HG03520 (cell line): ENCODE measurements around the gene MTCH1.

Source experiments
- ATAC-seq: cut with Tn5 transposase; IDR thresholded peaks from one replicate; pipeline ENCODE4 v1.9.1; 2021; ENCODE audit warnings: mild to moderate bottlenecking, moderate library complexity; ENCODE audit not compliant: unreplicated experiment

The MTCH1 gene, protein sequence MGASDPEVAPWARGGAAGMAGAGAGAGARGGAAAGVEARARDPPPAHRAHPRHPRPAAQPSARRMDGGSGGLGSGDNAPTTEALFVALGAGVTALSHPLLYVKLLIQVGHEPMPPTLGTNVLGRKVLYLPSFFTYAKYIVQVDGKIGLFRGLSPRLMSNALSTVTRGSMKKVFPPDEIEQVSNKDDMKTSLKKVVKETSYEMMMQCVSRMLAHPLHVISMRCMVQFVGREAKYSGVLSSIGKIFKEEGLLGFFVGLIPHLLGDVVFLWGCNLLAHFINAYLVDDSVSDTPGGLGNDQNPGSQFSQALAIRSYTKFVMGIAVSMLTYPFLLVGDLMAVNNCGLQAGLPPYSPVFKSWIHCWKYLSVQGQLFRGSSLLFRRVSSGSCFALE

DNA sequence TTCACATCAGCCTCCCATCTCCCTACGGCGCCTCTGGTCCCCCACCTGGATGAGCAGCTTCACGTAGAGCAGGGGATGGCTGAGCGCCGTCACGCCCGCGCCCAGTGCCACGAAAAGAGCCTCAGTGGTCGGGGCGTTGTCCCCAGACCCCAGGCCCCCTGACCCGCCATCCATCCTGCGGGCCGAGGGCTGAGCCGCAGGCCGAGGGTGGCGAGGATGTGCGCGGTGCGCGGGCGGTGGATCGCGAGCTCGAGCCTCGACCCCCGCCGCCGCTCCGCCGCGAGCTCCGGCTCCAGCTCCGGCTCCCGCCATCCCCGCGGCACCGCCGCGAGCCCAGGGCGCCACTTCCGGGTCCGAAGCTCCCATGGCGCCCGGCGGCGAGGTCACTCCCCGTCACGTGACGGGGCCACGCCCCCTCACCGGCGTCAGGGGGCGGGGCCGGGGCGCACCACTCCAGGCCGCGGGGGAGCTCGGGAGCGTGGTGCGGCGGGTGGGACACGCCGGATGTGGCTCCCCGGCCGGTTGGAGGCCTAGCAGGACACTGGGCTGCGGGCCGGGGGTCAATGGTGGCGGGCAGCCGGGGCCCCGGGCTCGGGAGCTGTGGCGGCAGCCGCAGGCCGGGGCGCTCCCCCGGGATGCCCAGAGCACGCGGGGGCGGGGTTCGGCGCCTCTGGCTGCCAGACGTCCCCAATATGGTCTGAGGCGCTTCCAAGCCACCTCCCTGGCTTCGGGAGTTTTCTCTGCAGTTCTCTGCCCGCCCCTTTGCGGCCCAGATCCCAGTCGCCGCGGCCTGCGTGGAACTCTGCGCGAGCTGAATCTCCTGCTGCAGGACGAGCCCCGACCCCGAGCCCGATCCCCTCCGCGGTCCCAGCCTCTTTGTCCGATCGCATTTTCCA, at the start of gene MTCH1:
MTCH1 (minus strand) TSS at position 389 of the 896 bp plus-strand sequence; CDS start at position 366, 23 bp downstream.
- peak; percentile 77 for ATAC-seq

DNA sequence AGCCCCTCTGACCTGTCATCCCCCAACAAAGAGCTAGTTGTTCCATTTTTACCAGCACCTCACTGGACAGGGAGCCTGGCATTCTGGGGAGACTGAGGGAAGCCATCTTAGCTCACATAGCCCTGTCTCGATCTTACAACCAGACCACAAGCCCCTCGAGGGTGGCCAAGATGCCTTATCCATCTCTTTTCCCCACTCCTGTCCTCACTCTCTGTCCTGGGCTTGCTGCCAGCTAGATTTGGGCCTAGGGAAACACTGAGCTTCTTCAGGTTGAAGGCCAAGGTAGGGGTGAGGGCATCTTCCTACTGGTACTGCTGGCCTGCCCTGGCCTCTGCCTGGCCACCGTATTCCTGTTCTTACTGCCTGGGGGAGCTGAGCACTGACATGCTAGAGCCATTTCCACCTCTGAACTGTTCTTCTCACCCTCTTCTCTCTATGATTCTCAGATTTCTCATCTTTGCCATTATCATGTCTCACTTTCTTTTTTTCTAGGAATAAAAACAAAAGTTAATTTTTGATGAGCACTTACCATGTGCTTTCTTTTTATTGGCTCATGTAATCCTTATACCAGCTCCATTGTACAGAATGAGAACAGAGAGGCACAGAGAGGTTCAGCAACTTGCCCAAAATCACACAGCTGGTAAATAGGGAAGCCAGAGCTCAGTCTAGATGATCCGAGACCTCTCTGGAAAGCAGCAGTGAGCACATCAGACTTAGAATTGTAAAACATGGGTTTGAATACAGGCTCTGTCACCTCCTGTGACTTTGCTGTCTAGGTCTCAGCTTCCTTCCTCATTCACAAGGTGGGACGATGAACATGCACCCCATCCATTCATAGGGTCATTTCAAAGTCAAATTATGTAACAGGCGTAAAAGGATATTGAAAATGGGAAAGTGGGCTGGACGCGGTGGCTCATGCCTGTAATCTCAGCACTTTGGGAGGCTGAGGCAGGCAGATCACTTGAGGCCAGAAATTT, 48.1 kb upstream of the MTCH1 start:
- no peak for ATAC-seq

GRCh38 chr6:37033255-37033654, 47.3 kb upstream of the MTCH1 start:
- ATAC-seq = no peak

DNA sequence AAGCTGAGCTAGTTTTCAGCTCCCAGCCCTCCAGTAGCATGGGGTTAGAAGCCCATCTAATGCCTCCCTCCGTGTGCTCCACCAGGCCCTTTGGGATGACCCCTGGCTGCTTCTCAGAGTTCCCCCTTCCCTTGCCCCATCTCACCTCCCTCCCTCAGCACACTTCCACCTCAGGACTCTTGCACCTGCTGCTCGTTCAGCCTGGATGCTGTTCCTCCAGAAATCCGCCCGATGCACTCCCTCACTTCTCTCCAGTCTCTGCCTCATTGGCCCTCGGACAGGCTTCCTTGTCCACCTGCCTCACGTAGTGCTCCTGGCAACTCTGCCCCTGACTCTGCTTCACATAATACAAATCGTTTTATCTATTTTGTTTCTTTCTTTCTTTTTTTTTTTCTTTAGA, 46.2 kb upstream of the MTCH1 start:
- no peak for ATAC-seq

DNA sequence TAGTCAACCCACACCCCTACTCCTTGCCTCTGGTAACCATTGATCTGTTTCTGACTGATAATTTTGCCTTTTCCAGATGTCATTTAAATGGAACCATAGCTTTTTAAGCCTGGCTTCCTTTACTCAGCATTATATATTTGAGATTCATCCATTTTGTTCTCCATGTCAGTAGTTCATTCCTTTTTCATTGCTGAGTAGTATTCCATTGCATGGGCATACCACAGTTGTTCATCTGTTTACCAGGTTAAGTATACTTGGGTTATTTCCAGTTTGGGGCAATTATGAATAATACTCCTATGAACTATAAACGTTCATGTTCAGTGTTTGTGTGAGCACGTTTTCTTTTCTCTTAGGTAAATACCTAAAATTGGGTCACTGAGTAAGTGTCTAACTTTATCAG, 44.6 kb upstream of the MTCH1 start:
- no peak for ATAC-seq

- no peak for ATAC-seq
Measured at GRCh38 chr6:37029249-37029971, 43.4 kb upstream of the MTCH1 start.

- no peak for ATAC-seq
Measured at GRCh38 chr6:37027811-37028469, 41.9 kb upstream of the MTCH1 start.

DNA sequence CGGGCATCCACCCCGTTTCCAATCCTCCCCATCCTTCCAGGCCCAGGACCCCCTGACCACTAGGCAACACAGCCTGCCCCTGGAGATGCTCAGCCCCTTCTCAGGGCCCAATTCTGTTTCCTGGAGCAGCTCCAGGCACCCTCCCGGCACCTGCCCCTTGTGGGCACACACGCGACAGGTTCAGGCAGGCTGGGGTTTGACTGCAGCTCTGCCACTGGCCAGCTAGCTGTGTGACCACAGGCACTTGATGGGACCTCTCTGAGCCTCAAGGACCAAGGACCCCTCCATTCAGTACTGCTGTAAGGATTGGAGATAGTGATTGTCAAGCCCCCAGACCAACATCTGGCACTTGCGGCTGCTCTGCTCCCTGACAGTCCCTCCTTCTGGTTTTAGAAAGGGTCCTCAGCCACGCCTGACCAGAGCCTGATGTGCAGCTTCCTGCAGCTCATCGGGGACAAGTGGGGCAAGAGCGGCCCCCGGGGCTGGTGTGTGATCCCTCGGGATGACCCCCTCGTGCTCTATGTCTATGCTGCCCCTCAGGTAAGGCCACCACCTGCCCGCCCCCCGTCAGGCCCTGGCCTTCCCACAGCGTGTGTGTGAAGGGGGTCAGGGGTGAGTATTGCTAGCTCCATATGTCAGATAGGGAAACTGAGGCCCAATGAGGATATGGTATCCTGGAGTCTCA, 41.2 kb upstream of the MTCH1 start:
- no peak for ATAC-seq

GRCh38 chr6:37025621-37026466, 39.8 kb upstream of the MTCH1 start:
- no peak for ATAC-seq

- ATAC-seq = no peak
Measured at GRCh38 chr6:37024656-37025337, 38.8 kb upstream of the MTCH1 start.

GRCh38 chr6:37022135-37022863, 36.3 kb upstream of the MTCH1 start:
- no peak for ATAC-seq

GRCh38 chr6:37021356-37022129, 35.5 kb upstream of the MTCH1 start:
- no peak for ATAC-seq

DNA sequence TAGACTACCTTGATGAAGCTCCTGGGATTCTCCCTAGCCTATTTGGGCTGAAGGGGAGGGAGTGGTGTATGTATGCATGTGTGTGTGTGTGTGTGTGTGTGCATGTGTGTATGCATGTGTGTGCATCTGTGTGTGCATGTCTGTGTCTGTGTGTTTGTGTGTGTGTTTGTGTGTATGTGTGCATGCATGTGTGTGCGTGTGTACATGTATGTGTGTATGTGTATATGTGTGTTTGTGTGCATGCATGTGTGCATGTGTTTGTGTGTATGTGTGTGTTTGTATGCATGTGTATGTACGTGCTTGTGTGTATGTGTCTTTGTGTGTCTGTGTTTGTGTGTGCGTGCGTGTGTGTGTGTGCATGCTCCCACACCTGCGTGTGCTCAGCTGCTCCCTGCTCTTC, 34.8 kb upstream of the MTCH1 start:
- ATAC-seq = no peak

DNA sequence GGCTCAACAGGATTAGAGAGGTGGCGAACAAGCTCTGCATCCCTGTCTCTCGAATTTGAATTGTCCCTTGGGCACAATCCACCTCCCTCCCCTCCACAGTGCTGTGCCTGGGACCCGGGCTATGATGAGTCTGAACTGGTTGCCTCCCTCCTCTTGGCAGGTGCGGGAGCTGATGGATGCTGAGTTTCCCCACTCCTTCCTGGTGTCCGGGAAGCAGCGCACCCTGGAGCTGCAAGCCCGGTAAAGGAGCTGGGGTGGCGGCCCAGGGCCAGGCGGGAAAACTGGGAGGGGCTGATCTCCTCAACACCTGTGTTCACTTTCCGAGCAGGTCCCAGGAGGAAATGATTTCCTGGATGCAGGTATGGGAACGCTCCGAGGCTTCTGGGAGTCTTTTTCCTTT, 34.4 kb upstream of the MTCH1 start:
- ATAC-seq = no peak

- ATAC-seq = no peak
Measured at GRCh38 chr6:37019065-37019450, 33.1 kb upstream of the MTCH1 start.
